ENCODE results near the gene C9orf43.
A peak's percentile ranks its signal among the peaks of the same experiment; 100 is the strongest.
"Not testable (repeated sequence)": the region's sequence is repeated elsewhere in the genome, so short reads cannot be mapped to it uniquely, and the experiment has no call there.

Gene C9orf43

DNA sequence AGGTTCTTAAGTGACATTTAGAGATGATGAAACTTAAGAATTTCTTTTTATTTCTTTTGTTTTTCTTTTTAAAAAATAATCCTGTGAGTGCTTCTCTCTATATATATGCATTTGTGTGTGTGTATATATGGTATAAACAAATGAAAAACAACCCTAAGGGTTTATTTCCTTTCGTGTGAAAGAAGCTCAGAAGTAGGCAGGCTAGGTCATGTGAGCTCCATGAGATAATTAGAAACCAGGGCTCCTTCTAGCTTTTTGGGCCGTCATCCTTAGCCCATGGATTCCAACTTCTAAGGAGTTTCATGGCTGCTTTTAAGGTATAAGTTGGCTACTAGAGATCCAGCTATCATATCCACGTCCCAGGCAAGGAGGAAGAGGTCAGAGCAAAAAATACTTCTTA, 11.2 kb downstream of the C9orf43 start:
- DNase-seq = no peak

DNA sequence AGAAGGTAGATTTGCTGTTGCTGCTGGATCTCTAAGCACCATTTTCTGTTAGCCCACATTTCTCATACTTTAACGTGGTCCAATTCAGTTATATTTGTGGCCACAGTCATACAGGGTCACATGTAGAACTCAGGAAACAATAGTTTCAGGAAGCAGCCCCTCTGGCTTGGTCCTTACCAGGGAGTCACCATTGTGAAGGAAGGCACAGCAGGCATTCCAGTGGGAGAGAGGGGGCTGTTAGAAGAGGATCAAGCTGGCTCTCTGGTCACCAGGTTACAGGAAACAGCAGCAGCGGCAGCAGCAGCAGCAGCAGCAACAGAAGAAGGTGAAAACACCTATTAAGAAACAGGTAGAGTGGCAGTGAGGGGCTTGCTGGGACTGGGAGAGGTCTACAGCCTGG, 14.5 kb downstream of the C9orf43 start:
- no peak for DNase-seq

DNA sequence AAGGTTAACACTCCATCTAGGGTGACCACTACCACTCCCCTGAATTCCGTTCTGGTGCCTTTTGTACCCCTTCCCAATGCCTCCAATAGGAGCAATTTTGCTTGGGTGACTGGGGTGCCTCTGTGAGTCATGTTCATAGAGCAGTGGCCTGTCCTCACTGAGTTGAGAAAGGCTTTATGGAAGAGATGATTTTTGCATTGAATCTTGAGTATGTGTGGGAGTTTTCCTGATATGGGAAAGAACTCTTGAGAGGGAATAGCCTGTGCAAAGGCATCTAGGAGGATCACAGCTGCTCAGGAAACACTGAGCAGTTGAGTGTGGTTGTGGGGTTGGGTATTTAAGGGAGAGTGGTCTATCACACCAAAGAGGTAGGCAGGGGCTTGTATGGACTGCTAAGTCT, 16.2 kb downstream of the C9orf43 start:
- no peak for DNase-seq

DNA sequence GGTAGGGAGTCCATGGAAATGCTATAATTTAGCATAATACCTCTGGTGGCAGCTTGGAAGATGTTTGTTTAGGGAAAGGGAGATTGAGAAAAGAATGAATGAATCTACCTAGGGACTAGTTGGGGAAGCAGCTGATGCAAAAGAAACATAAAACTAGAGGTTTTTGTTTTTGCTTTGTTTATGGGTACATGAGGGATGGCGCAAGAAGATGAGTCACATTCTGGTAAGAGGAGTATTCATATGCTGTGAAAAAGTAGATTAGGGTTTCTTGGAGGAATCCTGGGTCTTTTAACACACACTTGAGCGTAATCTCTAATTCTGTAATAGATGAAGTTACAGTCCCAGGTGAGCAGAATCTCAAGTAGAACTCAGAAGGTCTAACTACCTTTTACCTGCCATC, 17.1 kb downstream of the C9orf43 start:
- DNase-seq = no peak

DNA sequence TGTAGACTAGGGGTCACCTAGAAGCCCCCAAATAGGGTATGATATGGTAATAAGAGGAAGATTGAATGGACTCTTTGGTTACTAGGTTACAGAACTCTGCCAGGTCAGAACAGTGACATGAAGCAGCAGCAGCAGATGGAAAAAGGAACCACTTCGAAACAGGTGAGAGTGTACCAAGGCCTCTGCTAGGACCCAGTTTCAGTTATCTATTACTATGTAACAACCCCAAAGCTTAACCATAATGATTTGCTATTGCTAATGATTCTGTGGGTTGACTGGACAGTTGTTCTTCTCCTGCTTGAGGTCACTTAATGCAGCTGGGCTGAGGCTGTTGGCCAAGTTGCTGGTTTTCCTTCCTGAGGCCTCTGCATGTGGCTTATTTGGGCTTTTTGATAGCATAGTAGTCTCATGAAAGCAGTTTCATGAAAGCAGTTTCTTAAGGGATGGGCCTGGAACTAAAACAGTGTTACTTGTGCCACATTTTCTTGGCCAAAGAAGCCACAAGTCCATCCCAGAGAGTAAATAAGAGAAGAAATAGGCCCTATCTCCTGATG, 17.6 kb downstream of the C9orf43 start:
- DNase-seq = no peak

GRCh38 chr9:113431191-113431590, 20.6 kb downstream of the C9orf43 start:
- DNase-seq = no peak

DNA sequence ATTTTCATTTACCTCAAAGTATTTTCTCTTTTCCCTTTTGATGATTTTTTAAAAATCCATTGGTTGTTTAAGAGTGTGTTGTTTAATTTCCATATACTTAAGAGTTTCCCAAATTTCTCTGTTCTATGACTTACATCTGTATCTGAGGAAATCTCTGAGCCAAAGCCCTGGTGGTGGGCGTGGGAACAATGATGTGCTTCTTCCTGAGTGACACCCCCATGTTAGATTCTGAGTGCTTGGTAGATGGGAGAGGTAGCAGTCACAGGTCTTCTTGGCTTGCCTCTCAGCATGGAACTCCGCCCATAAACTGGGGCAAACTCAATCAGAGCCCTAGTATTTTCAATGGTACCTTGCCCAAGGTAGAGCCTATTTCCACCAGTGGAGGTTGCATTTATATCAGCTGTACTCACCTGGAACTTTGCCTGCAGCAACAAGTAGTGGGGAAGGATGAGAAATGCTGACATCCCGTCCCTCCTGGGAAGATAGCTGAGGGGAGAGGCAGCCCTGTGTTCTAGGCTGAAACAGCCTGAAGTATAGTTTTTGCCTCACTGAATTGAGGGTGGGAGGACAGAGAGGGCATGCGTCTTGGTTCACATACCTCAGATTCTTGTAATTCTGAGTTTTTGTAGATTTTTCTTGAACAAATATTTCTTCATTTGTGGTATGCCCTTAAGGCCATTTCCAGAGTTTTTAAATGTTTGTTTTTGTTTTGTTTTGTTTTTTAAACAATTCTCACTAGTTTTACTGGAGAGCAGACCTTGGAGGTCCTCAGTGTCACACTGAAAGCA, 26.4 kb downstream of the C9orf43 start:
- no peak for DNase-seq

GRCh38 chr9:113437716-113438115, 27.2 kb downstream of the C9orf43 start:
- DNase-seq = not testable (repeated sequence)

- DNase-seq = no peak
These were observed 34.2 kb downstream of the C9orf43 start for GRCh38 chr9:113444736-113445135.

DNA sequence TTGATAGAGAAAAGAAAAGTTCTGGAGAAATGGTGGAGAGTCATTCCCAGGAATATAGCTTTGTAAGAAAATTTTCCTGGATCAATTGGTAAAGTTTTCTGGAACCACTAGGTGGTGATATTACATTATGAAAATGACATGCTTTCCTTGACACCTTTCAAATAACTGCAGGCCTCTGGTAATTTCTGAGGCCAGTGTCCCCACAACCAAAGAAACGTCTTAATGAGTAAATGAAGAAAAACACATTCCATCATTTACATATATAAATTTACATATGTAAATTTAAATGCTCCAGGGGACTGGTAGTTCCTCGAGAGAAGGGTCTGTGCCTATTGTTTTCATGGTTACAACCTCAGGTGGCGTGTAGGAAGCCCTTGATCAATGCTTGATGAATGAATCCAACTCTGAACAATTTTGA, 35.8 kb downstream of the C9orf43 start:
- no peak for DNase-seq

- DNase-seq = no peak
These were observed 38.8 kb downstream of the C9orf43 start for GRCh38 chr9:113449376-113449775.

- DNase-seq = no peak
These were observed 41.6 kb downstream of the C9orf43 start for GRCh38 chr9:113452113-113452605.

- no peak for DNase-seq
These were observed 44.6 kb downstream of the C9orf43 start for GRCh38 chr9:113454914-113455761.

DNA sequence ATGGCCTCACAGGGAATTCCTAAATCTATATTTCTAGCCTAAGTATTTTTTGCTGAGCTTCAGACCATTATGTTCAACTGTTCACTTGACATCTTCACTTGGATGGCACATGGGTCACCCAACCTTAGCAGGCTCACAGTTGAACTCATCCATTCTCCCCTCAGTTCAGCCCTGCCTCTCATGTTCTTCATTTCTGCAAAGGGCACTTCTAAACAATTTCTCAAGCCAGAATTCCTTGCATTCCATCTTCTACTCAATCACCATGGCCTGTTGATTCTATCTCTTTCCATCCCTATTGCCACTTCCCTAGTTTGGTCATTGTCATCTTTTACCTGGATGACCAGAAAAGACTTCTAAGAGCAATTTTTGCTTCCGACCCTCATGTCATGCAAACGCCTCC, 45.7 kb downstream of the C9orf43 start:
- no peak for DNase-seq

GRCh38 chr9:113461285-113461684, 50.7 kb downstream of the C9orf43 start:
- no peak for DNase-seq

DNA sequence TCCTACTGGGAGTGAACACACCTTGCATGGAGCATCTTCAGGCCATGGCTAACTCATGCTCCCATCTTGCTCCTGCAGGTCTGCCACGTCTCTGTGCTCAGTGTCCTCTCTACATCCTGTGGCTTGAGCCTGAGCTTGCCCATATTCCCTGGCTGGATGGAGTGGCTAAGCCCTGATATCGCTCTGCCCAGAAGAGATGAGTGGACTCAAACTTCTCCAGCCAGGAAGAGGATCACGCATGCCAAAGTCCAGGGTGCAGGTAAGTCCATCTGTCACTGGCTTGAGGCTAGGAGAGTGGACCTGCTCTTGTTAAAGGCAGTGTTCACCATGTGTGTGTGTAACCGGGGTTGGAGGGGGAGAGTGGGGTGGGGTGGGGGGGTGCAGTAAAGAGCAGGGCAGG, 51.4 kb downstream of the C9orf43 start:
- no peak for DNase-seq

- no peak for DNase-seq
These were observed 52.3 kb downstream of the C9orf43 start for GRCh38 chr9:113462781-113463286.

- peak; percentile 42 for DNase-seq
These were observed 53.1 kb downstream of the C9orf43 start, which contains the start of gene RGS3 for GRCh38 chr9:113463418-113464285. RGS3 (plus strand) TSS chr9:113463727; CDS start chr9:113463803, 76 bp downstream.

DNA sequence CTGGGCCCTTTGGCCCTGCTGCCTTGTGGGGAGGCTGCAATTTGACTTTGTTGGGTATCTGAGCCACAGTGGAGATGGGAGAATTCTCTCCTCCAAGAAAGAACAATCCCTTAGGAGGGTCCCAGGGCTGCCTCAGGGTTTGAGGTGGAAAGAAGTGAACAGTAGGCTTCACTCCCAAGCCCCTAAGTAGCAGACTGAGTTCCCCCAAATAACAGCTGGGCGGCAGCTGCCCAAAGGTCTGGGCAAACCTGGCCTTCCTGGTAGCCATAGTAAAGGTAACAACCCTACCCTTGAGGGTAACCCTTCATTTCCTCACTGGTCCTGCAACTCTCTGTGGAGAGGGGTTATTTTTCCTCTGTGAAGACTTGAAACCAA, 53.7 kb downstream of the C9orf43 start:
- DNase-seq = no peak

DNA sequence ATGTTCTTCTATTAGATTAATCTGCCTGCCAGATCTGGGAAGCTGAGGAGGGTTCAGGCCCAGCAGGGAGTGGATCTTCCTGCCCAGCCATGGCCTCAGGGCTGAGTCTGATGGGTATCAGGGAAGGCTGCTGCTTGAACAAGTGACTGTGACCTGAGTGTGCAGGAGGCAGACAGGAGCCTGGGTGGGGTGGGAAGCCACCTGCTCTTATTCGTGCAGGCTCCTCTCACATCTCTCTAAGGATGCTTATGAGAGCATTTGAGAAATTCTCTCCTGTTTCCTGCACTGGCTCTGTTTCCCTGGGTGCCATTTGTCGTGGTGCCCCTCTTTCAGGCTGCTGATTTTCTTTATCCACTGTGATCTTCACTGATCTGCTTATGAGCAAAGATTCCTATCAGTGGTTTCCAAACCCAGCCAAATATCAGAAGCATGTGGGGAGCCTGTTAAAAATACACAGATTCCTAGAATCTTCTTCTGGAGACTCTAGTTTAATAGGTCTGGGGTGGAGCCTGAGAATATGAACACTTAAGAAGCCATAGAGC, 55.1 kb downstream of the C9orf43 start:
- no peak for DNase-seq

DNA sequence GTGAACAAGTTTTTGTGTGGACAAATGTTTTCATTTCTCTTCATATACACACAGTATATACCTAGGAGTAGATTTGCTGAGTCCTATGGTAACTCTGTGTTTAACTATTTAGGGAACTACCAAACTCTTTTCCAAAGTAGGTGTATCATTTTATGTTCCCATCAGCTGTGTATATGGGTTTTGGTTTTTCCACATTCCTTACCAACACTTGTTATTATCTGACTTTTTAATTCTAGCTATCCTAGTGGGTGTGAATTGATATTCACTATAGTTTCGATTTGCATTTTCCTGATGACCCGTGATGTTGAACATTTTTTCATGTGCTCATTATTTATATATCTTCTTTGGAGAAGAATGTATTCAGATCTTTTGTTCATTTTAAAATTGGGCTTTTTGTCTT, 56.6 kb downstream of the C9orf43 start:
- DNase-seq = no peak
